Thymus (tissue), 11 donors: Measurements from ENCODE around the gene MARK4. TPM values are rescaled to one million over a fixed set of nuclear protein-coding genes. Genes with fewer than 3 reads are reported as not detected.

ENCODE experiments used
- DNase-seq, 9 donors: peaks; one replicate each; pipeline ENCODE4 v3.0.0-alpha.2; 2013; ENCODE audit warnings: low spot score in 9 of 9, low read depth in 6 of 9, missing footprints in 1 of 9
- H3K27ac ChIP-seq, 2 donors: one replicate each; pipeline ENCODE4 v1.5.1; 2013; ENCODE audit warnings: control low read depth in 1 of 2, low read depth in 1 of 2, low read length in 1 of 2, mild to moderate bottlenecking in 1 of 2, moderate library complexity in 1 of 2
- H3K27me3 ChIP-seq, 2 donors: one replicate each; pipeline ENCODE4 v1.5.1; 2013; ENCODE audit warnings: low read length in 1 of 2; ENCODE audit not compliant: control insufficient read depth in 2 of 2, insufficient read depth in 1 of 2
- H3K36me3 ChIP-seq, 2 donors: one replicate each; pipeline ENCODE4 v1.5.1; 2013; ENCODE audit warnings: low read length in 1 of 2, mild to moderate bottlenecking in 1 of 2, moderate library complexity in 1 of 2; ENCODE audit not compliant: control insufficient read depth in 2 of 2, insufficient read depth in 2 of 2
- H3K4me1 ChIP-seq, 2 donors: one replicate each; pipeline ENCODE4 v1.5.1; 2013; ENCODE audit warnings: low read length in 2 of 2; ENCODE audit not compliant: control insufficient read depth in 2 of 2, insufficient read depth in 2 of 2
- H3K4me3 ChIP-seq, 2 donors: one replicate each; pipeline ENCODE4 v1.5.1; 2013; ENCODE audit warnings: low read length in 2 of 2, control low read depth in 1 of 2, mild to moderate bottlenecking in 1 of 2
- H3K9me3 ChIP-seq, 2 donors: one replicate each; pipeline ENCODE4 v1.5.1; 2013; ENCODE audit warnings: low read length in 1 of 2, mild to moderate bottlenecking in 1 of 2; ENCODE audit not compliant: control insufficient read depth in 2 of 2, insufficient read depth in 1 of 2
- WGBS: extraction: QIAGEN DNeasy Blood & Tissue Kit; methylation state at CpG from one replicate; pipeline ENCODE4 v1.1.7; 2013; 5-methylcytosine and 5-hydroxymethylcytosine counted together
- polyA plus RNA-seq: library from polyadenylated mRNA; stranded (reverse); fragments of 200-250 nt; gene quantifications from one replicate; pipeline ENCODE4 v1.2.3, GENCODE V29; 2013
- total RNA-seq: library from RNA; stranded (reverse); fragments of 120-200 nt; gene quantifications from one replicate; pipeline ENCODE4 v1.2.4, GENCODE V29; 2013
- donor health status: healthy.

Gene MARK4
- total and polyA plus RNA-seq, 2 donors = 6.0 to 9.8 TPM

- Histone ChIP-seq H3K4me1 (no peaks in the 10 kb centered on the region), H3K4me3 (no peak overlapping the region), H3K9me3 (peaks cover 0 to 1% of the 10 kb centered on the region in 2 donors), H3K27me3 (no peaks in the 10 kb centered on the region), H3K36me3 (peaks cover 32 to 38% of the 10 kb centered on the region in 2 donors), H3K27ac (no peak overlapping the region)
- no peak for DNase-seq
- 97% methylated on average over 12 of the region's 12 CpGs for WGBS
Observed at GRCh38 chr19:45294291-45295029, 43.4 kb downstream of the MARK4 start.

GRCh38 chr19:45295873-45296272 lies 44.8 kb downstream of the MARK4 start:
- Histone ChIP-seq H3K27me3 (no peaks in the 10 kb centered on the region), H3K4me1 (no peaks in the 10 kb centered on the region), H3K9me3 (peaks cover 0 to 1% of the 10 kb centered on the region in 2 donors), H3K4me3 (no peak overlapping the region), H3K27ac (no peak overlapping the region), H3K36me3 (peaks cover 26 to 32% of the 10 kb centered on the region in 2 donors)
- no peak for DNase-seq

DNA sequence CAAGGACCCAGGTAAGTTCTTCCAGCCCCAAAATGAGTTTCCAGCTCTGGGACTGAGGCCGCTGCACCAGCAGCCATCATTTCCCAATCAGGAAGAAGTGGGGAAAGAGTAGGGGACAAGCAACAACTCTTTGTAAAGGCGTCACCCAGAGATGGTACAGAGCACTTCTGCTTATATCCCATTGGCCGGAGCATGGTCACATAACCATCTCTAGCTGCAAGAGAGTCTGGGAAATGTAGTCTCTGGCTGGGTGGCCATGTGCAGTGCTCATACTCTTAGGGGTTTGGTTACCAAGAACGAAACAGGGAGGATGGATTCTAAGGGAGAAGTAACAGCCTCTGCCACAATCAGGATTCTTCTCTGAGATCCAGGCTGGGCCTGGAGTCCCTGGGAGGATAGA lies 45.3 kb downstream of the MARK4 start:
- Histone ChIP-seq H3K27ac (no peak overlapping the region), H3K4me1 (no peaks in the 10 kb centered on the region), H3K4me3 (no peak overlapping the region), H3K27me3 (no peaks in the 10 kb centered on the region), H3K9me3 (peaks cover 0 to 1% of the 10 kb centered on the region in 2 donors), H3K36me3 (peaks cover 26 to 27% of the 10 kb centered on the region in 2 donors)
- WGBS = 98% methylated on average over 4 of the region's 4 CpGs
- DNase-seq = no peak

DNA sequence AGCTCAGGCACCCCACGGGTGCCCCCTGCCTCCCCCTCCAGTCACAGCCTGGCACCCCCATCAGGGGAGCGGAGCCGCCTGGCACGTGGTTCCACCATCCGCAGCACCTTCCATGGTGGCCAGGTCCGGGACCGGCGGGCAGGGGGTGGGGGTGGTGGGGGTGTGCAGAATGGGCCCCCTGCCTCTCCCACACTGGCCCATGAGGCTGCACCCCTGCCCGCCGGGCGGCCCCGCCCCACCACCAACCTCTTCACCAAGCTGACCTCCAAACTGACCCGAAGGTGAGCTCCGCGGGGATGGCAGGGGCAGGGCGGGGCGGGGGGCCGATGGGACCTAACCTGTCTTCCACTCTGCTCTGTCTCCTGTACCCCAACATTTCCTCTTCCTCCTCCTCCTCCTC lies 46.6 kb downstream of the MARK4 start:
- Histone ChIP-seq H3K27ac (no peak overlapping the region), H3K9me3 (no peaks in the 10 kb centered on the region), H3K4me1 (no peaks in the 10 kb centered on the region), H3K36me3 (peaks cover 20 to 24% of the 10 kb centered on the region in 2 donors), H3K27me3 (no peaks in the 10 kb centered on the region), H3K4me3 (no peak overlapping the region)
- no peak for DNase-seq
- WGBS = 98% methylated on average over 18 of the region's 18 CpGs

GRCh38 chr19:45298264-45298663 lies 47.2 kb downstream of the MARK4 start:
- no peaks in the 10 kb centered on the region for H3K9me3 ChIP-seq
- DNase-seq = no peak
- H3K27ac ChIP-seq = no peak overlapping the region
- H3K36me3 ChIP-seq = peaks cover 20 to 24% of the 10 kb centered on the region in 2 donors
- 95% methylated on average over 5 of the region's 5 CpGs for WGBS
- no peaks in the 10 kb centered on the region for H3K27me3 ChIP-seq
- H3K4me3 ChIP-seq = no peak overlapping the region
- H3K4me1 ChIP-seq = no peaks in the 10 kb centered on the region

- Histone ChIP-seq H3K36me3 (peaks cover 14 to 17% of the 10 kb centered on the region in 2 donors), H3K9me3 (no peaks in the 10 kb centered on the region), H3K27me3 (no peaks in the 10 kb centered on the region), H3K4me1 (no peaks in the 10 kb centered on the region), H3K27ac (no peak overlapping the region), H3K4me3 (no peak overlapping the region)
- DNase-seq = no peak
- 99% methylated on average over 6 of the region's 6 CpGs for WGBS
Observed at GRCh38 chr19:45299719-45300118, 48.6 kb downstream of the MARK4 start.

DNA sequence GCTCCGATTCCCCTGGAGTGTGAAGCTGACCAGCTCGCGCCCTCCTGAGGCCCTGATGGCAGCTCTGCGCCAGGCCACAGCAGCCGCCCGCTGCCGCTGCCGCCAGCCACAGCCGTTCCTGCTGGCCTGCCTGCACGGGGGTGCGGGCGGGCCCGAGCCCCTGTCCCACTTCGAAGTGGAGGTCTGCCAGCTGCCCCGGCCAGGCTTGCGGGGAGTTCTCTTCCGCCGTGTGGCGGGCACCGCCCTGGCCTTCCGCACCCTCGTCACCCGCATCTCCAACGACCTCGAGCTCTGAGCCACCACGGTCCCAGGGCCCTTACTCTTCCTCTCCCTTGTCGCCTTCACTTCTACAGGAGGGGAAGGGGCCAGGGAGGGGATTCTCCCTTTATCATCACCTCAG lies 51.3 kb downstream of the MARK4 start:
- WGBS = 96% methylated on average over 27 of the region's 27 CpGs
- Histone ChIP-seq H3K4me3 (no peak overlapping the region), H3K27me3 (no peaks in the 10 kb centered on the region), H3K9me3 (peaks cover 0 to 3% of the 10 kb centered on the region in 2 donors), H3K4me1 (no peaks in the 10 kb centered on the region), H3K27ac (no peak overlapping the region), H3K36me3 (peaks cover 4 to 5% of the 10 kb centered on the region in 2 donors)
- DNase-seq = no peak

DNA sequence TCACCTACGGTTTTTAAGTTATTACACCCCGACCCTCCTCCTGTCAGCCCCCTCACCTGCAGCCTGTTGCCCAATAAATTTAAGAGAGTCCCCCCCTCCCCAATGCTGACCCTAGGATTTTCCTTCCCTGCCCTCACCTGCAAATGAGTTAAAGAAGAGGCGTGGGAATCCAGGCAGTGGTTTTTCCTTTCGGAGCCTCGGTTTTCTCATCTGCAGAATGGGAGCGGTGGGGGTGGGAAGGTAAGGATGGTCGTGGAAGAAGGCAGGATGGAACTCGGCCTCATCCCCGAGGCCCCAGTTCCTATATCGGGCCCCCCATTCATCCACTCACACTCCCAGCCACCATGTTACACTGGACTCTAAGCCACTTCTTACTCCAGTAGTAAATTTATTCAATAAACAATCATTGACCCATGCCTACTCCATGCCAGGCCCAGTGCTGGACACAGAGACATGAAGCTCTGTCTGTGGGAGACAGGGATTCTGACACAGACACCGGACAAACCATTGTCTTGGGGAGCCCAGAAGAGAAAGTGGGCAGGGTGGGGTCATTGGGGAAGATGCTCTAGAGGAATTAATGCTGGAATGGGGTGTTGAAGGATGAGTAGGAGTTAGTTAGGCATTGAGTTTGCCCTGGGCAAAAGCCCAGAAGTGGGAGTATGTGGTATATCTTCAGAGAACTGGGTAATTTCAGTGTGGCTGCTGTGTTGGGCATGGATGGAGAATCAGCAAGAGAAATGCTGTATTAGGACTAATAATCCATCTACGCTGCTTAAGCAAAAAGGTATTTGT lies 52.4 kb downstream of the MARK4 start:
- WGBS = 99% methylated on average over 12 of the region's 12 CpGs

More for the DNA sequence above, 52.4 kb downstream of the MARK4 start:
- Histone ChIP-seq H3K27ac (no peak overlapping the region), H3K4me1 (no peaks in the 10 kb centered on the region), H3K4me3 (no peak overlapping the region), H3K27me3 (no peaks in the 10 kb centered on the region), H3K9me3 (peaks cover 0 to 4% of the 10 kb centered on the region in 2 donors), H3K36me3 (peaks cover 4% of the 10 kb centered on the region in 2 donors)
- DNase-seq = no peak
